Adrenal gland (tissue), 12 donors: ENCODE measurements around the gene TBCK. TPM values are rescaled to one million over a fixed set of nuclear protein-coding genes. Genes with fewer than 3 reads are reported as not detected.
"Not testable (repeated sequence)": the region's sequence is repeated elsewhere in the genome, so short reads cannot be mapped to it uniquely, and the experiment has no call there.

Experiments
- DNase-seq, 7 donors: peaks; one replicate each; pipeline ENCODE4 v3.0.0-alpha.2; 2019 to 2020
- H3K27ac ChIP-seq, 5 donors: fragments of 200-600 bp; sonication (generic) in 4 of 5; 1 replicate in 3 of 5; 2 replicates in 2 of 5; pipeline versions ENCODE4 v1.5.1 to v1.8.0; 2016 to 2020; ENCODE audit warnings: mild to moderate bottlenecking in 1 of 5
- H3K27me3 ChIP-seq: fragments of 200-600 bp; 2 replicates; pipeline ENCODE4 v1.8.0; 2021
- H3K36me3 ChIP-seq, 2 donors: fragments of 200-600 bp; replicated peaks in 1 of 2; 1 replicate in 1 of 2; 2 replicates in 1 of 2; pipeline versions ENCODE4 v1.5.1 to v1.8.0; 2018 to 2022
- H3K4me1 ChIP-seq, 2 donors: fragments of 200-600 bp; replicated peaks in 1 of 2; 1 replicate in 1 of 2; 2 replicates in 1 of 2; pipeline versions ENCODE4 v1.5.1 to v1.8.0; 2018 to 2021
- H3K4me3 ChIP-seq, 4 donors: fragments of 200-600 bp; sonication (generic) in 3 of 4; one replicate each; pipeline ENCODE4 v1.5.1; 2016 to 2018
- H3K9me3 ChIP-seq, 3 donors: fragments of 200-600 bp; sonication (generic) in 1 of 3; replicated peaks in 1 of 3; 1 replicate in 2 of 3; 2 replicates in 1 of 3; pipeline versions ENCODE4 v1.5.1 to v1.8.0; 2016 to 2021
- POLR2A ChIP-seq, 2 donors: fragments of 450-650 bp; IDR thresholded peaks; one replicate each; pipeline ENCODE4 v1.6.1; 2017; ENCODE audit warnings: antibody characterized with exemption in 2 of 2, mild to moderate bottlenecking in 2 of 2, moderate library complexity in 1 of 2
- WGBS, 4 donors: extraction: QIAGEN DNeasy Blood & Tissue Kit in 2 of 4; methylation state at CpG; one replicate each; pipeline versions ENCODE4 v1.1.5 to v1.1.7; 2013 to 2017; 5-methylcytosine and 5-hydroxymethylcytosine counted together
- intact Hi-C, 2 donors: fragments of 100-400 bp; cut with DNase I; formaldehyde crosslinking; loops; one replicate each; pipeline versions ENCODE4 v1.14.1 to v1.15.0; 2022 to 2023
- polyA plus RNA-seq, 3 donors: library from polyadenylated mRNA; stranded (reverse); fragments of 200-250 nt in 2 of 3; fragments of 350-450 nt in 1 of 3; fragmentation: Illumina TruSeq in 1 of 3; extraction: RNeasy Lipid Tissue Mini Kit (QIAGEN cat#74804) in 1 of 3; gene quantifications; one replicate each; pipeline ENCODE4 v1.2.3, GENCODE V29; 2013 to 2014
- total RNA-seq, 9 donors: library from RNA; depleted of rRNA in 4 of 9; stranded (reverse); fragments of >200 nt in 4 of 9; fragments of 120-200 nt in 1 of 9; fragmentation: NEBNext Ultra II Directional in 1 of 9; extraction: Animal tissue kit (Norgen Biotek cat#: 25700) in 1 of 9; gene quantifications; one replicate each; pipeline versions ENCODE4 v1.1.0 to v1.2.4, GENCODE V29; 2013 to 2023
- TF ChIP-seq, protein P1 (sequence below), 6 experiments: fragments of 450-650 bp in 4 of 6; fragments of 200-600 bp in 2 of 6; sonication (generic) in 1 of 6; IDR thresholded peaks; 1 replicate in 5 of 6; 2 replicates in 1 of 6; pipeline versions ENCODE4 v1.5.1 to v1.8.0; 2016 to 2021; ENCODE audit warnings: antibody characterized with exemption in 6 of 6, mild to moderate bottlenecking in 2 of 6, moderate library complexity in 1 of 6
- donor health status: healthy with polysubstance abuse.
- donor health status: Bipolar disorder and iron deficiency.
- donor health status: DM: yes; HTN: yes; CAD: no.
- donor health status: DM: no; HTN: no; CAD: no.
- donor health status: DM: no; HTN: no; CAD: no.
- donor health status: DM: yes; HTN: yes; CAD: no.

The TBCK gene
- total and polyA plus RNA-seq, 12 donors, result 12.6 to 76.3 (median 39.8) TPM

- 64 to 85% (median 67%) methylated on average over 1 of the region's 1 CpG for WGBS, 4 donors
- no peak overlapping the region for H3K27ac ChIP-seq
- no peak for DNase-seq
- no peaks in the 10 kb centered on the region for H3K9me3 ChIP-seq
- intact Hi-C loops, result no loop called here
- TF ChIP-seq, protein P1, sequence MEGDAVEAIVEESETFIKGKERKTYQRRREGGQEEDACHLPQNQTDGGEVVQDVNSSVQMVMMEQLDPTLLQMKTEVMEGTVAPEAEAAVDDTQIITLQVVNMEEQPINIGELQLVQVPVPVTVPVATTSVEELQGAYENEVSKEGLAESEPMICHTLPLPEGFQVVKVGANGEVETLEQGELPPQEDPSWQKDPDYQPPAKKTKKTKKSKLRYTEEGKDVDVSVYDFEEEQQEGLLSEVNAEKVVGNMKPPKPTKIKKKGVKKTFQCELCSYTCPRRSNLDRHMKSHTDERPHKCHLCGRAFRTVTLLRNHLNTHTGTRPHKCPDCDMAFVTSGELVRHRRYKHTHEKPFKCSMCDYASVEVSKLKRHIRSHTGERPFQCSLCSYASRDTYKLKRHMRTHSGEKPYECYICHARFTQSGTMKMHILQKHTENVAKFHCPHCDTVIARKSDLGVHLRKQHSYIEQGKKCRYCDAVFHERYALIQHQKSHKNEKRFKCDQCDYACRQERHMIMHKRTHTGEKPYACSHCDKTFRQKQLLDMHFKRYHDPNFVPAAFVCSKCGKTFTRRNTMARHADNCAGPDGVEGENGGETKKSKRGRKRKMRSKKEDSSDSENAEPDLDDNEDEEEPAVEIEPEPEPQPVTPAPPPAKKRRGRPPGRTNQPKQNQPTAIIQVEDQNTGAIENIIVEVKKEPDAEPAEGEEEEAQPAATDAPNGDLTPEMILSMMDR (IDR thresholded peaks at IDR 0.05), result no peak
- TF ChIP-seq POLR2A (IDR thresholded peaks at IDR 0.05), result no peak
- H3K4me1 ChIP-seq, result no peaks in the 10 kb centered on the region
- no peak overlapping the region for H3K4me3 ChIP-seq
- no peaks in the 10 kb centered on the region for H3K27me3 ChIP-seq
- no peaks in the 10 kb centered on the region for H3K36me3 ChIP-seq
These were observed 75.3 kb downstream of the TBCK start for GRCh38 chr4:106240699-106241098.

GRCh38 chr4:106238820-106239420 lies 77.1 kb downstream of the TBCK start:
- no peaks in the 10 kb centered on the region for H3K27me3 ChIP-seq
- intact Hi-C loops, result no loop called here

GRCh38 chr4:106231931-106232330 lies 84.1 kb downstream of the TBCK start:
- no peak overlapping the region for H3K27ac ChIP-seq
- TF ChIP-seq, protein P1 (IDR thresholded peaks at IDR 0.05), result no peak
- no peak for TF ChIP-seq POLR2A (IDR thresholded peaks at IDR 0.05)
- no peak for DNase-seq
- H3K27me3 ChIP-seq, result no peaks in the 10 kb centered on the region
- no peaks in the 10 kb centered on the region for H3K9me3 ChIP-seq
- H3K36me3 ChIP-seq, result peaks cover 0 to 11% of the 10 kb centered on the region in 2 donors
- H3K4me3 ChIP-seq, result no peak overlapping the region
- intact Hi-C loops, result no loop called here
- H3K4me1 ChIP-seq, result no peaks in the 10 kb centered on the region

More at GRCh38 chr4:106238820-106239420, 77.1 kb downstream of the TBCK start:
- TF ChIP-seq, protein P1 (IDR thresholded peaks at IDR 0.05), result peak; percentile 39 to 60 (median 53)
- TF ChIP-seq POLR2A (IDR thresholded peaks at IDR 0.05), result no peak
- Histone ChIP-seq H3K4me3 (no peak overlapping the region), H3K9me3 (no peaks in the 10 kb centered on the region), H3K36me3 (no peaks in the 10 kb centered on the region), H3K4me1 (no peaks in the 10 kb centered on the region), H3K27ac (no peak overlapping the region)
- DNase-seq, result peak in 3 of 7 donors; percentile 7 to 44 (median 18)
- 61 to 81% (median 68%) methylated on average over 2 of the region's 2 CpGs for WGBS, 4 donors

DNA sequence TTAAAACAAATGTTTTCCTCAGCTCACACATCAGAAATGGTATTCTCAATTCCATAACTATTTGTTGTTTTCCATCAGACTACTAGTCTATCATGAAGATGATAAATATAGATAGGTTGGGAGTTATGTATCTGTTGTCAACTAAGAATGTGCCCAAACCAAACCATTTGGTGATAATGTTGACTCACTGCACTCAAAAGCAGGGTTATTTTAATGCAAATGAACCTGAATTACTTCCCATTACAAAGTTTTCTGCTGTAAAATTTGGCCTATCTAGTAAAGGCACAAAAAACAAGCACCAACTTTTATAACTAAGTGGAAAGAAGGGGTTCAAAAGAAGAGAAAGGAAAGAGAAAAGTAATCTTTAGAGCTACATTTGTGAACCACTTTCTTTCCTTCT lies 93.5 kb downstream of the TBCK start:
- TF ChIP-seq, protein P1 (IDR thresholded peaks at IDR 0.05), result no peak
- TF ChIP-seq POLR2A (IDR thresholded peaks at IDR 0.05), result no peak
- no peaks in the 10 kb centered on the region for H3K36me3 ChIP-seq
- intact Hi-C loops, result no loop called here

DNA sequence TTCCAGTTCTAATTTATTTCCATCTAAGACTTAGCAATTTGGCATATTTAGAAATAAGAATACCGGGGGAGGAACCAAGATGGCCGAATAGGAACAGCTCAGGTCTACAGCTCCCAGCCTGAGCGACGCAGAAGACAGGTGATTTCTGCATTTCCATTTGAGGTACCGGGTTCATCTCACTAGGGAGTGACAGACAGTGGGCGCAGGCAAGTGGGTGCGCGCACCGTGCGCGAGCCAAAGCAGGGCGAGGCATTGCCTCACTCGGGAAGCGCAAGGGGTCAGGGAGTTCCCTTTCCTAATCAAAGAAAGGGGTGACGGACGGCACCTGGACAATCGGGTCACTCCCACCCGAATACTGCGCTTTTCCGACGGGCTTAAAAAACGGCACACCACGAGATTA lies 102.7 kb downstream of the TBCK start:
- H3K27me3 ChIP-seq, H3K36me3 ChIP-seq, DNase-seq, H3K27ac ChIP-seq, H3K4me3 ChIP-seq, H3K9me3 ChIP-seq, intact Hi-C loops, H3K4me1 ChIP-seq: not testable (repeated sequence)
- WGBS, 4 donors, result 96 to 99% (median 97%) methylated on average over 23 of the region's 23 CpGs

More for the DNA sequence above, 93.5 kb downstream of the TBCK start:
- no peak for DNase-seq
- Histone ChIP-seq H3K27ac (no peak overlapping the region), H3K9me3 (no peaks in the 10 kb centered on the region), H3K4me3 (no peak overlapping the region), H3K27me3 (no peaks in the 10 kb centered on the region), H3K4me1 (no peaks in the 10 kb centered on the region)
